HCT116 (cell line): Measurements from ENCODE around the gene MIDN. TPM values are rescaled to one million over a fixed set of nuclear protein-coding genes. Genes with fewer than 3 reads are reported as not detected.

Source experiments
- ATAC-seq: fragments of 200-7000 bp; cut with Tn5 transposase; 2 replicates; pipeline ENCODE4 v1.9.1; 2020; ENCODE audit warnings: mild to moderate bottlenecking, moderate library complexity
- BruUV-seq: library from RNA; stranded (reverse); fragments of 400-500 nt; replicated peaks from 2 replicates; lab custom pipeline; 2021; lab: Mats Ljungman, UMichigan
- CTCF ChIA-PET: fragments of 300-600 bp; sonication (Branson Sonifier 250); formaldehyde crosslinking; loops from one replicate; lab custom pipeline; 2021; ENCODE audit warnings: antibody characterized with exemption; lab: Charles Lee
- POLR2A ChIA-PET: fragments of 300-600, 350-600 bp; sonication (Branson Sonifier 250); formaldehyde crosslinking; loops from one replicate; lab custom pipeline; 2021; ENCODE audit warnings: antibody characterized with exemption; lab: Charles Lee
- RAD21 ChIA-PET, 2 experiments: fragments of 300-600 bp; sonication (Branson Sonifier 250); formaldehyde crosslinking; loops; one replicate each; lab custom pipeline; 2023; ENCODE audit warnings: low total read pairs in 2 of 2; ENCODE audit not compliant: uncharacterized antibody in 2 of 2, unreplicated experiment in 2 of 2, low non-redundant PET in 1 of 2; lab: Charles Lee
- DNase-seq: peaks from one replicate; pipeline ENCODE4 v3.0.0-alpha.2; 2010; ENCODE audit warnings: low read depth, low spot score
- H2AFZ ChIP-seq: fragments of 200-600 bp; shearing (Covaris generic), sonication (generic); 2 replicates; pipeline ENCODE4 v1.6.1; 2017; ENCODE audit warnings: low read depth, mixed run types, mixed read lengths, antibody characterized with exemption, low read length; ENCODE audit not compliant: poor library complexity, severe bottlenecking
- H3K27ac ChIP-seq: 2 replicates; pipeline ENCODE4 v1.5.1; 2012; ENCODE audit warnings: low read depth, low read length
- H3K27me3 ChIP-seq: fragments of 200-600 bp; sonication (generic); 2 replicates; pipeline ENCODE4 v1.6.1; 2016; ENCODE audit warnings: mixed run types, low read length, mixed read lengths; ENCODE audit not compliant: insufficient read depth
- H3K36me3 ChIP-seq, 2 experiments: fragments of 200-500 bp in 1 of 2; fragments of 200-600 bp in 1 of 2; sonication (Bioruptor generic) in 1 of 2; sonication (generic) in 1 of 2; 2 replicates each; pipeline versions ENCODE4 v1.5.1 to v1.6.1; 2014 to 2016; ENCODE audit warnings: low read length in 2 of 2, inconsistent platforms in 1 of 2, mixed read lengths in 1 of 2, mixed run types in 1 of 2; ENCODE audit not compliant: insufficient read depth in 2 of 2, control insufficient read depth in 1 of 2
- H3K4me1 ChIP-seq, 2 experiments: fragments of 200-600 bp in 1 of 2; sonication (generic) in 1 of 2; 2 replicates each; pipeline versions ENCODE4 v1.5.1 to v1.6.1; 2012 to 2017; ENCODE audit warnings: low read length in 2 of 2, inconsistent platforms in 1 of 2, mild to moderate bottlenecking in 1 of 2, mixed read lengths in 1 of 2, mixed run types in 1 of 2, moderate library complexity in 1 of 2; ENCODE audit not compliant: insufficient read depth in 2 of 2, control insufficient read depth in 1 of 2
- H3K4me2 ChIP-seq: fragments of 200-600 bp; sonication (generic); 2 replicates; pipeline ENCODE4 v1.6.1; 2017; ENCODE audit warnings: mixed run types, low read length, mixed read lengths
- H3K4me3 ChIP-seq, 2 experiments: fragments of 200-600 bp in 1 of 2; sonication (generic) in 1 of 2; replicated peaks in 1 of 2; 2 replicates each; pipeline ENCODE4 v1.5.1; 2011 to 2016; ENCODE audit warnings: low read length in 2 of 2, control low read depth in 1 of 2, low read depth in 1 of 2, mild to moderate bottlenecking in 1 of 2, mixed read lengths in 1 of 2, mixed run types in 1 of 2
- H3K79me2 ChIP-seq: fragments of 200-600 bp; sonication (generic); 2 replicates; pipeline ENCODE4 v1.6.1; 2017; ENCODE audit warnings: mild to moderate bottlenecking, mixed run types, low read length, moderate library complexity, mixed read lengths; ENCODE audit not compliant: insufficient read depth
- H3K9ac ChIP-seq: fragments of 200-600 bp; sonication (generic); 2 replicates; pipeline ENCODE4 v1.6.1; 2016; ENCODE audit warnings: low read length, mixed read lengths
- H3K9me2 ChIP-seq: fragments of 200-600 bp; sonication (generic), shearing (Covaris generic); 2 replicates; pipeline ENCODE4 v1.6.1; 2017; ENCODE audit warnings: mixed run types, mild to moderate bottlenecking, moderate library complexity; ENCODE audit not compliant: insufficient read depth
- H3K9me3 ChIP-seq, 2 experiments: fragments of 200-500 bp in 1 of 2; fragments of 200-600 bp in 1 of 2; sonication (Bioruptor generic) in 1 of 2; sonication (generic) in 1 of 2; 2 replicates each; pipeline ENCODE4 v1.6.1; 2014 to 2017; ENCODE audit warnings: low read length in 2 of 2, mixed read lengths in 2 of 2, inconsistent platforms in 1 of 2, low read depth in 1 of 2, mild to moderate bottlenecking in 1 of 2, mixed run types in 1 of 2, moderate library complexity in 1 of 2; ENCODE audit not compliant: control insufficient read depth in 1 of 2, insufficient read depth in 1 of 2
- H4K20me1 ChIP-seq: fragments of 200-600 bp; sonication (generic), shearing (Covaris generic); 2 replicates; pipeline ENCODE4 v1.6.1; 2017; ENCODE audit warnings: mixed run types, mild to moderate bottlenecking, moderate library complexity; ENCODE audit not compliant: insufficient read depth
- CBX3 ChIP-seq: IDR thresholded peaks from 2 replicates; pipeline ENCODE4 v1.6.1; 2012; ENCODE audit warnings: low read depth
- JUND ChIP-seq: IDR thresholded peaks from 2 replicates; pipeline ENCODE4 v1.6.1; 2012
- POLR2A ChIP-seq: IDR thresholded peaks from 2 replicates; pipeline ENCODE4 v1.7.0; 2011; ENCODE audit warnings: borderline replicate concordance; ENCODE audit not compliant: insufficient read depth, insufficient read length; ENCODE audit errors: extremely low read depth
- POLR2AphosphoS5 ChIP-seq: IDR thresholded peaks from 2 replicates; pipeline ENCODE4 v1.6.1; 2011; ENCODE audit warnings: mild to moderate bottlenecking, low read depth, low read length, moderate library complexity
- SIN3A ChIP-seq: IDR thresholded peaks from 2 replicates; pipeline ENCODE4 v1.6.1; 2012; ENCODE audit warnings: low read depth
- SP1 ChIP-seq: IDR thresholded peaks from 2 replicates; pipeline ENCODE4 v1.6.1; 2012; ENCODE audit warnings: low read depth
- SRF ChIP-seq: IDR thresholded peaks from 2 replicates; pipeline ENCODE4 v1.6.1; 2012; ENCODE audit warnings: low read depth
- TCF7L2 ChIP-seq: IDR thresholded peaks from 2 replicates; pipeline ENCODE4 v1.7.0; 2011; ENCODE audit warnings: borderline replicate concordance, inconsistent platforms; ENCODE audit not compliant: insufficient read depth, insufficient read length; ENCODE audit errors: extremely low read depth
- YY1 ChIP-seq: IDR thresholded peaks from 2 replicates; pipeline ENCODE4 v1.6.1; 2011; ENCODE audit warnings: low read length, low read depth, moderate library complexity, mild to moderate bottlenecking; ENCODE audit not compliant: insufficient replicate concordance; ENCODE audit errors: extremely low read depth
- ZFX ChIP-seq: fragments of 450-650 bp; IDR thresholded peaks from 2 replicates; pipeline ENCODE4 v1.6.1; 2017
- intact Hi-C: fragments of 100-400 bp; cut with micrococcal nuclease; formaldehyde crosslinking; loops from 2 replicates; pipeline ENCODE4 v1.10.0; 2022
- total RNA-seq: library from RNA; stranded (reverse); gene quantifications from one replicate; pipeline ENCODE4 v1.2.1, GENCODE V29; 2021; ENCODE audit not compliant: unreplicated experiment
- TF ChIP-seq, protein P1 (sequence below): IDR thresholded peaks from 2 replicates; pipeline ENCODE4 v1.6.1; 2011; ENCODE audit warnings: mild to moderate bottlenecking, low read length, moderate library complexity; ENCODE audit not compliant: insufficient replicate concordance; ENCODE audit errors: extremely low read depth
- TF ChIP-seq, protein P2 (sequence below): IDR thresholded peaks from 2 replicates; pipeline ENCODE4 v1.6.1; 2012

MIDN gene
- total RNA-seq, 1 experiment from 2014 or later, result 146 TPM

DNA sequence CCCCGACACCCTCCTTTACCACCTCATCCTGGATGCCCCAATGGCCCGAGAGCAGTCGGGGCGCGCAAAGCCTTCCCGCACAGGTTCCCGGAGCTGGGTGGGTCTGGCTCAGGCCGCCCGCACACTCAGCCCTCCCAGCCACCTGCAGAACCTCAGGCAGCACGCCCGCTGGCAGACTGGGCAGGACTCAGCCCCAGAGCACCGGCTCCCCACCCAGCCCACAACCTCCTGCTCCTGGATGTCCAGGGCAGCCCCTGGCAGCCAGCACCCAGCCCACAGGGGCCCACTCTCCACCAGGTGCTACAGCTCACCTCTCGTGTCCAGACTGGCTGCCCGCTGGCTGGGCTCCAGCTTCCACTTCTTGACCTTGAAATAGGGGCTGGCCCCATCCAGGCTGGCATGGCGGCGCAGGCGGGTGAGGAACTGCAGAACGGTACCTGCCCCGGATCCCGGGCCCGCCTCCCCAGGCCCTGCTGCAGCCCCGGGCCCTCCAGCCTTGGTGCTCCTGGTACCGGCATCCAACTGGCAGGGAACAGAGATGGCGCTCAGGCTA is 15.2 kb upstream of the MIDN start:
- intact Hi-C loops, result no loop called here
- Histone ChIP-seq H3K9me3 (no peaks in the 10 kb centered on the region), H3K4me3 (no peak overlapping the region), H3K79me2 (peaks cover 22% of the 10 kb centered on the region; the same call in 1 of the 2 replicates), H3K27ac (no peak overlapping the region), H3K36me3 (peaks cover 3 to 16% of the 10 kb centered on the region in 2 experiments; a peak in 3 of 4 replicates), H3K9me2 (no peaks in the 10 kb centered on the region), H4K20me1 (no peaks in the 10 kb centered on the region), H3K27me3 (no peaks in the 10 kb centered on the region), H3K4me2 (no peak overlapping the region), H3K9ac (no peak overlapping the region), H2AFZ (no peak overlapping the region), H3K4me1 (peaks cover 12 to 33% of the 10 kb centered on the region in 2 experiments)
- no TSS peak for BruUV-seq
- DNase-seq (no peak), ATAC-seq (no peak)
- ChIA-PET POLR2A (no interaction called here), CTCF (no interaction called here), RAD21 (no interaction called here)
- no peak for TF ChIP-seq POLR2A
- no peak for TF ChIP-seq ZFX
- TF ChIP-seq, protein P1, sequence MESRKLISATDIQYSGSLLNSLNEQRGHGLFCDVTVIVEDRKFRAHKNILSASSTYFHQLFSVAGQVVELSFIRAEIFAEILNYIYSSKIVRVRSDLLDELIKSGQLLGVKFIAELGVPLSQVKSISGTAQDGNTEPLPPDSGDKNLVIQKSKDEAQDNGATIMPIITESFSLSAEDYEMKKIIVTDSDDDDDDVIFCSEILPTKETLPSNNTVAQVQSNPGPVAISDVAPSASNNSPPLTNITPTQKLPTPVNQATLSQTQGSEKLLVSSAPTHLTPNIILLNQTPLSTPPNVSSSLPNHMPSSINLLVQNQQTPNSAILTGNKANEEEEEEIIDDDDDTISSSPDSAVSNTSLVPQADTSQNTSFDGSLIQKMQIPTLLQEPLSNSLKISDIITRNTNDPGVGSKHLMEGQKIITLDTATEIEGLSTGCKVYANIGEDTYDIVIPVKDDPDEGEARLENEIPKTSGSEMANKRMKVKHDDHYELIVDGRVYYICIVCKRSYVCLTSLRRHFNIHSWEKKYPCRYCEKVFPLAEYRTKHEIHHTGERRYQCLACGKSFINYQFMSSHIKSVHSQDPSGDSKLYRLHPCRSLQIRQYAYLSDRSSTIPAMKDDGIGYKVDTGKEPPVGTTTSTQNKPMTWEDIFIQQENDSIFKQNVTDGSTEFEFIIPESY, result no peak
- TF ChIP-seq, protein P2, sequence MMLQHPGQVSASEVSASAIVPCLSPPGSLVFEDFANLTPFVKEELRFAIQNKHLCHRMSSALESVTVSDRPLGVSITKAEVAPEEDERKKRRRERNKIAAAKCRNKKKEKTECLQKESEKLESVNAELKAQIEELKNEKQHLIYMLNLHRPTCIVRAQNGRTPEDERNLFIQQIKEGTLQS, result no peak
- no peak for TF ChIP-seq POLR2AphosphoS5
- no peak for TF ChIP-seq SP1
- TF ChIP-seq CBX3, result no peak
- no peak for TF ChIP-seq YY1
- TF ChIP-seq JUND, result no peak
- no peak for TF ChIP-seq TCF7L2
- TF ChIP-seq SIN3A, result no peak
- no peak for TF ChIP-seq SRF
